Hepatocyte (in vitro differentiated cells): Measurements from ENCODE around the gene MANSC1. TPM values are rescaled to one million over a fixed set of nuclear protein-coding genes. Genes with fewer than 3 reads are reported as not detected.

Experiments
- DNase-seq: peaks from one replicate; pipeline ENCODE4 v3.0.0-alpha.2; 2016; ENCODE audit warnings: low spot score
- H2AFZ ChIP-seq: fragments of 200-600 bp; sonication (generic); 2 replicates; pipeline ENCODE4 v1.6.0; 2016; ENCODE audit warnings: antibody characterized with exemption, mild to moderate bottlenecking
- H3K27ac ChIP-seq: fragments of 200-600 bp; sonication (generic); 2 replicates; pipeline ENCODE4 v1.5.1; 2016; ENCODE audit warnings: mild to moderate bottlenecking
- H3K27me3 ChIP-seq: fragments of 200-600 bp; sonication (generic); 2 replicates; pipeline ENCODE4 v1.6.1; 2016
- H3K36me3 ChIP-seq: fragments of 200-600 bp; sonication (generic); replicated peaks from 2 replicates; pipeline ENCODE4 v1.5.1; 2016; ENCODE audit warnings: low read depth; ENCODE audit not compliant: insufficient read depth
- H3K4me1 ChIP-seq: fragments of 200-600 bp; sonication (generic); 2 replicates; pipeline ENCODE4 v1.5.1; 2016; ENCODE audit warnings: mild to moderate bottlenecking, moderate library complexity; ENCODE audit not compliant: insufficient read depth
- H3K4me2 ChIP-seq: fragments of 200-600 bp; sonication (generic); 2 replicates; pipeline ENCODE4 v1.6.0; 2016
- H3K4me3 ChIP-seq: fragments of 200-600 bp; sonication (generic); 2 replicates; pipeline ENCODE4 v1.5.1; 2016; ENCODE audit warnings: mild to moderate bottlenecking
- H3K79me2 ChIP-seq: fragments of 200-600 bp; sonication (generic); 2 replicates; pipeline ENCODE4 v1.6.0; 2017; ENCODE audit warnings: mild to moderate bottlenecking
- H3K9me2 ChIP-seq: fragments of 200-600 bp; sonication (generic); replicated peaks from 2 replicates; pipeline ENCODE4 v1.6.0; 2017; ENCODE audit warnings: mild to moderate bottlenecking; ENCODE audit not compliant: insufficient read depth
- H3K9me3 ChIP-seq: fragments of 200-600 bp; sonication (generic); 2 replicates; pipeline ENCODE4 v1.5.1; 2016; ENCODE audit warnings: low read depth, mild to moderate bottlenecking
- H4K20me1 ChIP-seq: fragments of 200-600 bp; sonication (generic); 2 replicates; pipeline ENCODE4 v1.6.0; 2016; ENCODE audit warnings: mild to moderate bottlenecking; ENCODE audit not compliant: insufficient read depth, poor library complexity, severe bottlenecking
- CTCF ChIP-seq: fragments of 200-600 bp; sonication (generic); IDR thresholded peaks from 2 replicates; pipeline ENCODE4 v1.5.1; 2016; ENCODE audit warnings: antibody characterized with exemption, mild to moderate bottlenecking; ENCODE audit not compliant: poor library complexity
- EZH2 ChIP-seq: fragments of 200-600 bp; sonication (generic); IDR thresholded peaks from 2 replicates; pipeline ENCODE4 v1.6.1; 2016; ENCODE audit warnings: antibody characterized with exemption, mild to moderate bottlenecking, borderline replicate concordance
- EZH2phosphoT487 ChIP-seq: fragments of 200-600 bp; sonication (generic); IDR thresholded peaks from one replicate; pipeline ENCODE4 v1.6.1; 2018; ENCODE audit warnings: antibody characterized with exemption, mild to moderate bottlenecking, low read depth, moderate library complexity; ENCODE audit not compliant: unreplicated experiment, severe bottlenecking
- WGBS: methylation state at CpG from one replicate; pipeline ENCODE4 v1.1.6; 2016; ENCODE audit warnings: low lambda C conversion rate; ENCODE audit errors: missing lambda C conversion rate; 5-methylcytosine and 5-hydroxymethylcytosine counted together
- polyA plus RNA-seq: library from polyadenylated mRNA; unstranded; fragments of >200 nt; fragmentation: Nextera tagmentation; extraction: Ambion mirVana; gene quantifications from 2 replicates; pipeline ENCODE4 v1.2.1, GENCODE V29; 2016
- total RNA-seq: library from RNA; depleted of rRNA; stranded (reverse); fragments of >200 nt; gene quantifications from 2 replicates; pipeline ENCODE4 v1.2.3, GENCODE V29; 2014

The MANSC1 gene
- total and polyA plus RNA-seq, 2 experiments from 2014 or later = 17.4 to 20.5 TPM

DNA sequence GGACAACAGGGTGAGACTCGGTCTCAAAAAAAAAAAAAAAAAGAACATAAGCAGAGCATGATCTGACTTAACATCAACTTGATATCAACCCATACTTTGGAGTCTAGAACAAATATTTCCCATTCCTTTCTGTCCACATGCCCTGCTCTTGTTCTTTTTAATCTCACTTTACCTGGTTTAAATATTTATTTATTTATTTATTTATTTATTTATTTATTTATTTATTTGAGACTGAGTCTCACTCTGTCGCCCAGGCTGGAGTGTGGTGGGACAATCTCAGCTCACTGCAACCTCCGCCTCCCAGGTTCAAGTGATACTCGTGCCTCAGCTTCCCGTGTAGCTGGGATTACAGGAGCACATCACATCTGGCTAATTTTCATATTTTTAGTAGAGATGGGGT lies 63.6 kb downstream of the MANSC1 start:
- Histone ChIP-seq H2AFZ (no peak overlapping the region), H3K4me2 (no peak overlapping the region), H3K4me1 (no peaks in the 10 kb centered on the region), H4K20me1 (no peaks in the 10 kb centered on the region), H3K27ac (no peak overlapping the region), H3K79me2 (no peaks in the 10 kb centered on the region), H3K27me3 (no peaks in the 10 kb centered on the region), H3K9me2 (no peaks in the 10 kb centered on the region), H3K9me3 (no peaks in the 10 kb centered on the region), H3K36me3 (no peaks in the 10 kb centered on the region), H3K4me3 (no peak overlapping the region)
- no peak for DNase-seq
- TF ChIP-seq EZH2phosphoT487 (no peak), CTCF (no peak), EZH2 (no peak)
- WGBS = 98% methylated on average over 5 of the region's 5 CpGs

- no peak for TF ChIP-seq EZH2
- WGBS = 58% methylated on average over 7 of the region's 7 CpGs
- Histone ChIP-seq H2AFZ (no peak overlapping the region), H3K36me3 (no peaks in the 10 kb centered on the region), H3K4me2 (no peak overlapping the region), H3K4me1 (no peaks in the 10 kb centered on the region), H3K9me2 (no peaks in the 10 kb centered on the region), H3K4me3 (no peak overlapping the region), H3K79me2 (no peaks in the 10 kb centered on the region), H3K27me3 (no peaks in the 10 kb centered on the region), H3K9me3 (no peaks in the 10 kb centered on the region), H3K27ac (no peak overlapping the region), H4K20me1 (no peaks in the 10 kb centered on the region)
- DNase-seq = no peak
These were observed 67.1 kb downstream of the MANSC1 start for GRCh38 chr12:12282761-12283425.

GRCh38 chr12:12282202-12282601 lies 67.8 kb downstream of the MANSC1 start:
- WGBS = 75% methylated on average over 3 of the region's 3 CpGs
- Histone ChIP-seq H3K36me3 (no peaks in the 10 kb centered on the region), H4K20me1 (no peaks in the 10 kb centered on the region), H3K27me3 (no peaks in the 10 kb centered on the region), H3K9me2 (no peaks in the 10 kb centered on the region), H3K4me1 (no peaks in the 10 kb centered on the region), H3K27ac (no peak overlapping the region), H2AFZ (no peak overlapping the region), H3K4me2 (no peak overlapping the region), H3K79me2 (no peaks in the 10 kb centered on the region), H3K4me3 (no peak overlapping the region), H3K9me3 (no peaks in the 10 kb centered on the region)
- no peak for TF ChIP-seq EZH2
- no peak for TF ChIP-seq EZH2phosphoT487
- no peak for TF ChIP-seq CTCF
- DNase-seq = no peak

GRCh38 chr12:12281134-12281533 lies 68.9 kb downstream of the MANSC1 start:
- Histone ChIP-seq H2AFZ (no peak overlapping the region), H3K27ac (no peak overlapping the region), H3K9me2 (no peaks in the 10 kb centered on the region), H3K27me3 (no peaks in the 10 kb centered on the region), H3K4me2 (no peak overlapping the region), H3K79me2 (no peaks in the 10 kb centered on the region), H4K20me1 (no peaks in the 10 kb centered on the region), H3K36me3 (no peaks in the 10 kb centered on the region), H3K4me3 (no peak overlapping the region), H3K4me1 (no peaks in the 10 kb centered on the region), H3K9me3 (no peaks in the 10 kb centered on the region)
- DNase-seq = no peak
- 100% methylated on average over 1 of the region's 1 CpG for WGBS
- TF ChIP-seq CTCF (no peak), EZH2phosphoT487 (no peak), EZH2 (no peak)
